DND-41 (cell line): ENCODE results near the gene TMEM165.

Experiments used
- ATAC-seq: fragments of 200-7000 bp; cut with Tn5 transposase; 3 replicates; pipeline ENCODE4 v1.9.1; 2021; ENCODE audit warnings: low read depth; ENCODE audit not compliant: insufficient read depth
- DNase-seq: peaks from one replicate; pipeline ENCODE4 v3.0.0-alpha.2; 2020
- H2AFZ ChIP-seq: 2 replicates; pipeline ENCODE4 v1.6.0; 2012; ENCODE audit warnings: low read depth, low read length
- H3K27ac ChIP-seq: 2 replicates; pipeline ENCODE4 v1.5.1; 2012; ENCODE audit warnings: low read length, inconsistent platforms
- H3K27me3 ChIP-seq: fragments of 200-600 bp; sonication (generic); 2 replicates; pipeline ENCODE4 v1.6.0; 2012; ENCODE audit warnings: low read length, mild to moderate bottlenecking, inconsistent platforms; ENCODE audit not compliant: insufficient read depth, poor library complexity
- H3K36me3 ChIP-seq: 2 replicates; pipeline ENCODE4 v1.5.1; 2012; ENCODE audit warnings: low read length, inconsistent platforms; ENCODE audit not compliant: insufficient read depth
- H3K4me1 ChIP-seq: 2 replicates; pipeline ENCODE4 v1.5.1; 2012; ENCODE audit warnings: mild to moderate bottlenecking, low read length; ENCODE audit not compliant: insufficient read depth
- H3K4me2 ChIP-seq: 2 replicates; pipeline ENCODE4 v1.6.0; 2012; ENCODE audit warnings: mild to moderate bottlenecking, moderate library complexity, low read length, inconsistent platforms; ENCODE audit not compliant: insufficient read depth
- H3K4me3 ChIP-seq, 2 experiments: fragments of 200-600 bp in 1 of 2; shearing (Covaris generic) in 1 of 2; 2 replicates each; pipeline ENCODE4 v1.5.1; 2012 to 2016; ENCODE audit warnings: inconsistent platforms in 2 of 2, low read length in 2 of 2, mild to moderate bottlenecking in 2 of 2, low read depth in 1 of 2, moderate library complexity in 1 of 2
- H3K79me2 ChIP-seq: 2 replicates; pipeline ENCODE4 v1.6.0; 2012; ENCODE audit warnings: low read length, inconsistent platforms; ENCODE audit not compliant: insufficient read depth
- H3K9ac ChIP-seq: 2 replicates; pipeline ENCODE4 v1.6.0; 2012; ENCODE audit warnings: low read depth, mild to moderate bottlenecking, inconsistent platforms, low read length, moderate library complexity
- H3K9me3 ChIP-seq: 2 replicates; pipeline ENCODE4 v1.5.1; 2012; ENCODE audit warnings: low read length, moderate library complexity, mild to moderate bottlenecking, inconsistent platforms; ENCODE audit not compliant: insufficient read depth, severe bottlenecking
- H4K20me1 ChIP-seq: 2 replicates; pipeline ENCODE4 v1.6.0; 2012; ENCODE audit warnings: low read length; ENCODE audit not compliant: insufficient read depth
- CTCF ChIP-seq: IDR thresholded peaks from 2 replicates; pipeline ENCODE4 v1.5.1; 2012; ENCODE audit warnings: borderline replicate concordance, low read length, moderate library complexity, mild to moderate bottlenecking; ENCODE audit not compliant: poor library complexity, severe bottlenecking; ENCODE audit errors: extremely low read depth
- EZH2 ChIP-seq: IDR thresholded peaks from 3 replicates; pipeline ENCODE4 v1.6.1; 2012; ENCODE audit warnings: borderline replicate concordance, low read depth, mild to moderate bottlenecking, moderate library complexity, low read length, inconsistent platforms; ENCODE audit not compliant: severe bottlenecking

Gene TMEM165

GRCh38 chr4:55424791-55425190, 29.0 kb downstream of the TMEM165 start:
- no peak overlapping the region for H3K27ac ChIP-seq
- ATAC-seq (no peak), DNase-seq (no peak)
- TF ChIP-seq EZH2 (no peak), CTCF (no peak)
- H3K36me3 ChIP-seq, result peaks cover 86% of the 10 kb centered on the region
- no peaks in the 10 kb centered on the region for H3K27me3 ChIP-seq
- no peak overlapping the region for H2AFZ ChIP-seq
- no peak overlapping the region for H3K4me2 ChIP-seq
- H3K9ac ChIP-seq, result no peak overlapping the region
- no peak overlapping the region for H3K4me3 ChIP-seq
- peaks cover 6% of the 10 kb centered on the region; the same call in 1 of the 2 replicates for H3K79me2 ChIP-seq
- H3K9me3 ChIP-seq, result no peaks in the 10 kb centered on the region
- H4K20me1 ChIP-seq, result peaks cover 6% of the 10 kb centered on the region; the same call in 1 of the 2 replicates
- no peaks in the 10 kb centered on the region for H3K4me1 ChIP-seq

DNA sequence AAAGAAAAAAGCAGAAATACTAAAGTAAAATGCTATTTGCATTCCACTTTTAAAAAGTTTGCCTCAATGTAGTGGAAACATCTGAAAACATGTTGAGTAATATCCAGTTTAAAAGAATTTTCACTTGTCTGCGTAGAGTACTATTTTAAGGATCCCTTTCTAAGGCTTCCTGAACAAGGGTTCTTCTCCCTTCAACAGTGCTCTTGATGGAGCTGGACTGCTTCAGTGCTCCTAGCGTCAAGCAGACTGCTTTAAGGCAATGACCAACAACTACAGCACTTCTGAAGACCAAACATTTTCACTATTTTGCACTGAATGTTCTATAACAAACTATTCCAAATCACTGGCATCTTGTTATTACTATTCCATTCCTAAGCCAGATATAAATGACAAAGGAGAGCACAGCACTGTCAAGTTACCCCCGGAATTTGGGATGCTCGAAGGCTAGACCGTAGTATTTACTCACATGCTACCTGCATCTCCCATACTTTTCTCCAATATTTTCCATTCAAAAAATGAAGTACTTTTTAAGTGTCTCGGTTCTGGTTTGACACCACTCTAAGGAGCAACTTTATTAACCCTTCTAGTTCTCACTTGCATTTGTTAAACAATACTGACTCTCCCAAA, 36.1 kb downstream of the TMEM165 start:
- Histone ChIP-seq H3K36me3 (peaks cover 86% of the 10 kb centered on the region), H3K4me1 (no peaks in the 10 kb centered on the region)

GRCh38 chr4:55435141-55435841, 39.5 kb downstream of the TMEM165 start:
- Histone ChIP-seq H4K20me1 (no peaks in the 10 kb centered on the region), H3K27ac (no peak overlapping the region), H2AFZ (no peak overlapping the region), H3K9me3 (no peaks in the 10 kb centered on the region), H3K4me1 (no peaks in the 10 kb centered on the region), H3K36me3 (peaks cover 78% of the 10 kb centered on the region), H3K4me3 (no peak overlapping the region), H3K4me2 (no peak overlapping the region), H3K27me3 (no peaks in the 10 kb centered on the region), H3K79me2 (no peaks in the 10 kb centered on the region), H3K9ac (no peak overlapping the region)
- no peak for DNase-seq
- TF ChIP-seq CTCF (no peak), EZH2 (no peak)
- ATAC-seq, result peak; percentile 44; the same call in 2 of the 3 replicates

More for the DNA sequence above, 36.1 kb downstream of the TMEM165 start:
- no peak overlapping the region for H3K9ac ChIP-seq
- H3K4me2 ChIP-seq, result no peak overlapping the region
- ATAC-seq (no peak), DNase-seq (no peak)
- no peaks in the 10 kb centered on the region for H3K9me3 ChIP-seq
- TF ChIP-seq EZH2 (no peak), CTCF (no peak)
- H4K20me1 ChIP-seq, result 0 out of 2 replicates have a peak, but pooled peaks cover 3% of the 10 kb centered on the region
- H3K27me3 ChIP-seq, result no peaks in the 10 kb centered on the region
- H2AFZ ChIP-seq, result no peak overlapping the region
- H3K4me3 ChIP-seq, result no peak overlapping the region
- H3K27ac ChIP-seq, result no peak overlapping the region
- H3K79me2 ChIP-seq, result no peaks in the 10 kb centered on the region
